Measurements from ENCODE around the gene TBC1D2B. TPM values are rescaled to one million over a fixed set of nuclear protein-coding genes. Genes with fewer than 3 reads are reported as not detected.

TBC1D2B gene
- total and polyA plus RNA-seq, 10 donors: 9.4 to 131 (median 97.4) TPM

- TF ChIP-seq POLR2A (IDR thresholded peaks at IDR 0.05) (no peak), POLR2AphosphoS5 (IDR thresholded peaks at IDR 0.05) (no peak)
- TF ChIP-seq, protein P1, sequence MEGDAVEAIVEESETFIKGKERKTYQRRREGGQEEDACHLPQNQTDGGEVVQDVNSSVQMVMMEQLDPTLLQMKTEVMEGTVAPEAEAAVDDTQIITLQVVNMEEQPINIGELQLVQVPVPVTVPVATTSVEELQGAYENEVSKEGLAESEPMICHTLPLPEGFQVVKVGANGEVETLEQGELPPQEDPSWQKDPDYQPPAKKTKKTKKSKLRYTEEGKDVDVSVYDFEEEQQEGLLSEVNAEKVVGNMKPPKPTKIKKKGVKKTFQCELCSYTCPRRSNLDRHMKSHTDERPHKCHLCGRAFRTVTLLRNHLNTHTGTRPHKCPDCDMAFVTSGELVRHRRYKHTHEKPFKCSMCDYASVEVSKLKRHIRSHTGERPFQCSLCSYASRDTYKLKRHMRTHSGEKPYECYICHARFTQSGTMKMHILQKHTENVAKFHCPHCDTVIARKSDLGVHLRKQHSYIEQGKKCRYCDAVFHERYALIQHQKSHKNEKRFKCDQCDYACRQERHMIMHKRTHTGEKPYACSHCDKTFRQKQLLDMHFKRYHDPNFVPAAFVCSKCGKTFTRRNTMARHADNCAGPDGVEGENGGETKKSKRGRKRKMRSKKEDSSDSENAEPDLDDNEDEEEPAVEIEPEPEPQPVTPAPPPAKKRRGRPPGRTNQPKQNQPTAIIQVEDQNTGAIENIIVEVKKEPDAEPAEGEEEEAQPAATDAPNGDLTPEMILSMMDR (IDR thresholded peaks at IDR 0.05 in 8 of 11, conservative IDR thresholded peaks at IDR 0.05 in 3 of 11): no peak
- H3K9me3 ChIP-seq: no peaks in the 10 kb centered on the region
- intact Hi-C loops (cut with DNase I; ENCODE audit: low total_unique reads): loop anchor here (10.0 kb wide), 1 partner anchor 66 kb away; no protein-coding TSS in a partner anchor
- H3K4me1 ChIP-seq: peaks cover 67 to 100% (median 84%) of the 10 kb centered on the region in 6 donors
- no peaks in the 10 kb centered on the region for H3K27me3 ChIP-seq (replicated peaks in 1 of 7)
- peaks cover 0 to 43% (median 15%) of the 10 kb centered on the region in 6 donors for H3K36me3 ChIP-seq
- H3K27ac ChIP-seq: peak overlapping the region; percentile 57 to 97 (median 84)
- H3K4me3 ChIP-seq: peak overlapping the region in 1 of 8 donors; percentile 26
- DNase-seq: no peak
- WGBS, 5 donors: 64 to 81% (median 72%) methylated on average over 6 to 8 of the region's 8 CpGs
Measured at GRCh38 chr15:78038585-78039247, 38.8 kb downstream of the TBC1D2B start.

- intact Hi-C loops (cut with DNase I; ENCODE audit: low total_unique reads): loop anchor here (10.0 kb wide), 1 partner anchor 67 kb away; no protein-coding TSS in a partner anchor
- H3K27ac ChIP-seq: peak overlapping the region; percentile 57 to 97 (median 84)
- DNase-seq: no peak
- WGBS, 5 donors: 11 to 31% (median 17%) methylated on average over 4 of the region's 4 CpGs
- peaks cover 68 to 100% (median 88%) of the 10 kb centered on the region in 6 donors for H3K4me1 ChIP-seq
- H3K36me3 ChIP-seq: peaks cover 0 to 35% (median 8%) of the 10 kb centered on the region in 6 donors
- H3K9me3 ChIP-seq: no peaks in the 10 kb centered on the region
- TF ChIP-seq POLR2A (IDR thresholded peaks at IDR 0.05) (no peak), POLR2AphosphoS5 (IDR thresholded peaks at IDR 0.05) (peak in 2 of 3 donors; percentile 4 to 13)
- TF ChIP-seq, protein P1 (IDR thresholded peaks at IDR 0.05 in 8 of 11, conservative IDR thresholded peaks at IDR 0.05 in 3 of 11): no peak
- no peaks in the 10 kb centered on the region for H3K27me3 ChIP-seq (replicated peaks in 1 of 7)
- peak overlapping the region in 1 of 8 donors; percentile 26 for H3K4me3 ChIP-seq
Measured at GRCh38 chr15:78037779-78038305, 39.7 kb downstream of the TBC1D2B start.

- Histone ChIP-seq H3K27me3 (replicated peaks in 1 of 7) (no peaks in the 10 kb centered on the region), H3K4me3 (peak overlapping the region in 1 of 8 donors; percentile 26), H3K9me3 (no peaks in the 10 kb centered on the region), H3K27ac (peak overlapping the region; percentile 57 to 97 (median 84)), H3K36me3 (peaks cover 0 to 30% (median 4%) of the 10 kb centered on the region in 6 donors), H3K4me1 (peaks cover 69 to 100% (median 93%) of the 10 kb centered on the region in 6 donors)
- DNase-seq: no peak
- WGBS, 5 donors: 32 to 62% (median 38%) methylated on average over 7 of the region's 7 CpGs
- TF ChIP-seq POLR2AphosphoS5 (IDR thresholded peaks at IDR 0.05): peak in 1 of 3 donors; percentile 11
- TF ChIP-seq POLR2A (IDR thresholded peaks at IDR 0.05): no peak
- intact Hi-C loops (cut with DNase I; ENCODE audit: low total_unique reads): loop anchor here (10.0 kb wide), 1 partner anchor 67 kb away; no protein-coding TSS in a partner anchor
Measured at GRCh38 chr15:78037328-78037727, 40.2 kb downstream of the TBC1D2B start.

DNA sequence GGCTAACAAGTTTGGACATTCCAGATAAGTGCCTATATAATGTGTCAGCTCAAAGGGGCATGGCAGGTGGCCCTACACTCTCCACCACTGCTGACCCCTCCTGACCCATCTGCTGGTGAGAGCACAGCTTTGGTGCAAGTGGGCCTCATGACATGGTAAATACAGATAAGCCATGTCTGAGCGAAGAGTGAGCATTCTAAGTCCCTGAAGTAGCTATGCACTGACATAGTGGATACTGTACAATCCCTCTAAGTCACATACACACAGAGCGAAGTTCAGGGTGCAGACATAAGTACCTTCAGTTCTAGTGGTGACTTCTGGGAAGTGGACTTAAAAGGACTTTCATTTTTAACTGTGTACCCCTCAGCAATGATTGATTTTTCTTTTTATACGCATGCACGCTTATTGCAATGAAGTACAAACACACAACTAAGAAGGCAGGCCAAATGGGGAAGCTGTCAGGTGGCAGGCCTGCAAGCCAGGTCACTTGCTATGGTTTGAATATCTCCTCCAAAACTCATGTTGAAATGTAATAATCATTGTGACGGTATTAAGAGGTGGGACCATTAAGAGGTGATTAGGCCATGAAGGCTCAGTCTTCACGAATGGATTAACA lies 41.5 kb downstream of the TBC1D2B start:
- intact Hi-C loops (cut with DNase I; ENCODE audit: low total_unique reads): loop anchor here (10.0 kb wide), 1 partner anchor 69 kb away; no protein-coding TSS in a partner anchor
- Histone ChIP-seq H3K4me3 (no peak overlapping the region), H3K4me1 (peaks cover 74 to 100% (median 95%) of the 10 kb centered on the region in 6 donors), H3K27ac (peak overlapping the region; percentile 50 to 97 (median 84)), H3K9me3 (no peaks in the 10 kb centered on the region), H3K27me3 (replicated peaks in 1 of 7) (no peaks in the 10 kb centered on the region), H3K36me3 (peaks cover 0 to 22% (median 0%) of the 10 kb centered on the region in 6 donors)
- no peak for DNase-seq
- WGBS, 5 donors: 65 to 88% (median 76%) methylated on average over 6 of the region's 6 CpGs
- no peak for TF ChIP-seq POLR2A (IDR thresholded peaks at IDR 0.05)

Data from spleen (tissue), 11 donors.